Breast epithelium (tissue), 4 donors: ENCODE data around the gene LIM2. TPM values are rescaled to one million over a fixed set of nuclear protein-coding genes. Genes with fewer than 3 reads are reported as not detected.
"Not testable (repeated sequence)": the region's sequence is repeated elsewhere in the genome, so short reads cannot be mapped to it uniquely, and the experiment has no call there.

ENCODE experiments used
- DNase-seq, 2 donors: peaks; one replicate each; pipeline ENCODE4 v3.0.0-alpha.2; 2019; ENCODE audit warnings: low spot score in 2 of 2
- H3K27ac ChIP-seq, 2 donors: fragments of 200-600 bp; sonication (generic) in 1 of 2; one replicate each; pipeline ENCODE4 v1.5.1; 2016 to 2019; ENCODE audit warnings: mild to moderate bottlenecking in 1 of 2
- H3K27me3 ChIP-seq, 2 donors: fragments of 200-600 bp; sonication (generic) in 1 of 2; one replicate each; pipeline versions ENCODE4 v1.5.1 to v1.6.0; 2017 to 2019; ENCODE audit warnings: control low read depth in 1 of 2, mild to moderate bottlenecking in 1 of 2
- H3K36me3 ChIP-seq: fragments of 200-600 bp; one replicate; pipeline ENCODE4 v1.5.1; 2019
- H3K4me1 ChIP-seq, 2 donors: fragments of 200-600 bp; sonication (generic); one replicate each; pipeline ENCODE4 v1.5.1; 2016 to 2019; ENCODE audit warnings: control low read depth in 1 of 2
- H3K4me3 ChIP-seq, 3 donors: fragments of 200-600 bp; sonication (generic); 1 replicate in 2 of 3; 2 replicates in 1 of 3; pipeline ENCODE4 v1.5.1; 2016 to 2019; ENCODE audit warnings: mild to moderate bottlenecking in 3 of 3, moderate library complexity in 2 of 3
- H3K9me3 ChIP-seq, 2 donors: fragments of 200-600 bp; sonication (generic) in 1 of 2; one replicate each; pipeline ENCODE4 v1.5.1; 2016 to 2019; ENCODE audit warnings: control low read depth in 1 of 2
- CTCF ChIP-seq, 3 donors: fragments of 450-650 bp; IDR thresholded peaks; one replicate each; pipeline ENCODE4 v1.5.1; 2016 to 2017; ENCODE audit warnings: antibody characterized with exemption in 3 of 3, mild to moderate bottlenecking in 3 of 3, moderate library complexity in 3 of 3
- POLR2A ChIP-seq: fragments of 450-650 bp; IDR thresholded peaks from one replicate; pipeline ENCODE4 v1.6.1; 2016; ENCODE audit warnings: antibody characterized with exemption, mild to moderate bottlenecking, moderate library complexity
- POLR2AphosphoS5 ChIP-seq, 3 donors: sonication (generic); formaldehyde crosslinking; IDR thresholded peaks; one replicate each; pipeline ENCODE4 v1.6.1; 2017; ENCODE audit warnings: antibody characterized with exemption in 3 of 3
- intact Hi-C: fragments of 100-400 bp; cut with DNase I; formaldehyde crosslinking; loops from one replicate; pipeline ENCODE4 v1.15.1; 2023; ENCODE audit warnings: low total_unique reads
- total RNA-seq, 3 donors: library from RNA; depleted of rRNA; stranded (reverse); fragments of >200 nt; gene quantifications; one replicate each; pipeline ENCODE4 v1.1.0, GENCODE V29; 2016

LIM2 gene
- total RNA-seq, 3 donors from 2014 or later, result not detected

- peaks cover 0 to 5% of the 10 kb centered on the region in 2 donors for H3K27me3 ChIP-seq
- no peak overlapping the region for H3K4me3 ChIP-seq
- H3K9me3 ChIP-seq, result peaks cover 4 to 25% of the 10 kb centered on the region in 2 donors
- intact Hi-C loops, result loop anchor here (5.0 kb wide), 1 partner anchor 125 kb away; no protein-coding TSS in a partner anchor
- no peak for TF ChIP-seq POLR2A
- no peak for TF ChIP-seq CTCF (IDR thresholded peaks at IDR 0.05)
- TF ChIP-seq POLR2AphosphoS5 (IDR thresholded peaks at IDR 0.05), result no peak
- no peaks in the 10 kb centered on the region for H3K4me1 ChIP-seq
- no peak overlapping the region for H3K27ac ChIP-seq
- no peaks in the 10 kb centered on the region for H3K36me3 ChIP-seq
- no peak for DNase-seq
These were observed 14.3 kb upstream of the LIM2 start for GRCh38 chr19:51402117-51402516.

GRCh38 chr19:51399936-51400335, 12.2 kb upstream of the LIM2 start:
- not testable (repeated sequence) for H3K4me1 ChIP-seq, H3K27me3 ChIP-seq, H3K36me3 ChIP-seq, H3K4me3 ChIP-seq, DNase-seq, H3K27ac ChIP-seq
- intact Hi-C loops, result loop anchor here (2.0 to 5.0 kb wide), 2 partner anchors 63 to 123 kb away; no protein-coding TSS in a partner anchor
- H3K9me3 ChIP-seq, result peaks cover 4 to 20% of the 10 kb centered on the region in 2 donors

GRCh38 chr19:51399231-51399630, 11.5 kb upstream of the LIM2 start:
- no peak for DNase-seq
- H3K27ac ChIP-seq, result no peak overlapping the region
- H3K9me3 ChIP-seq, result peaks cover 4 to 20% of the 10 kb centered on the region in 2 donors
- TF ChIP-seq POLR2AphosphoS5 (IDR thresholded peaks at IDR 0.05) (no peak), CTCF (IDR thresholded peaks at IDR 0.05) (no peak), POLR2A (no peak)
- intact Hi-C loops, result loop anchor here (2.0 kb wide), 1 partner anchor 64 kb away; no protein-coding TSS in a partner anchor
- H3K4me3 ChIP-seq, result no peak overlapping the region
- no peaks in the 10 kb centered on the region for H3K4me1 ChIP-seq
- H3K27me3 ChIP-seq, result no peaks in the 10 kb centered on the region
- no peaks in the 10 kb centered on the region for H3K36me3 ChIP-seq

- Histone ChIP-seq H3K27ac (no peak overlapping the region), H3K27me3 (no peaks in the 10 kb centered on the region), H3K4me1 (no peaks in the 10 kb centered on the region), H3K9me3 (peaks cover 4 to 18% of the 10 kb centered on the region in 2 donors), H3K4me3 (no peak overlapping the region), H3K36me3 (no peaks in the 10 kb centered on the region)
- intact Hi-C loops, result loop anchor here (2.0 kb wide), 1 partner anchor 65 kb away; no protein-coding TSS in a partner anchor
- no peak for DNase-seq
- no peak for TF ChIP-seq POLR2AphosphoS5 (IDR thresholded peaks at IDR 0.05)
- TF ChIP-seq CTCF (IDR thresholded peaks at IDR 0.05), result peak in 2 of 3 donors; percentile 14 to 29
These were observed 10.4 kb upstream of the LIM2 start for GRCh38 chr19:51398096-51398704.

GRCh38 chr19:51397453-51397852, 9.7 kb upstream of the LIM2 start:
- H3K27me3 ChIP-seq, intact Hi-C loops, DNase-seq, H3K4me3 ChIP-seq, H3K4me1 ChIP-seq, H3K36me3 ChIP-seq, H3K27ac ChIP-seq: not testable (repeated sequence)
- H3K9me3 ChIP-seq, result peaks cover under 1 to 11% of the 10 kb centered on the region in 2 donors

GRCh38 chr19:51396175-51396574, 8.4 kb upstream of the LIM2 start:
- TF ChIP-seq POLR2AphosphoS5 (IDR thresholded peaks at IDR 0.05) (no peak), CTCF (IDR thresholded peaks at IDR 0.05) (no peak), POLR2A (no peak)
- Histone ChIP-seq H3K27me3 (no peaks in the 10 kb centered on the region), H3K4me3 (no peak overlapping the region), H3K9me3 (no peaks in the 10 kb centered on the region), H3K4me1 (no peaks in the 10 kb centered on the region), H3K36me3 (no peaks in the 10 kb centered on the region), H3K27ac (no peak overlapping the region)
- no peak for DNase-seq
- intact Hi-C loops, result no loop called here
